Measurements from ENCODE around the gene CGB3. TPM values are rescaled to one million over a fixed set of nuclear protein-coding genes. Genes with fewer than 3 reads are reported as not detected.
"Not testable (repeated sequence)": the region's sequence is repeated elsewhere in the genome, so short reads cannot be mapped to it uniquely, and the experiment has no call there.

CGB3 gene
- total and polyA plus RNA-seq, 2 donors (not counting 1 experiment from before 2014, with no cell fraction given): not detected

- H3K4me3 ChIP-seq (replicated peaks in 1 of 4; ENCODE audit: control extremely low read depth in 1 of 4, insufficient read depth in 1 of 4, low read depth in 3 of 4, low read length in 4 of 4); H3K9ac ChIP-seq (ENCODE audit: insufficient read depth, low read length); H4K20me1 ChIP-seq (ENCODE audit: control insufficient read depth, extremely low read depth, insufficient read depth, low read length); H3K9me3 ChIP-seq (ENCODE audit: control insufficient read depth, insufficient read depth, low read depth, low read length); H2AFZ ChIP-seq (ENCODE audit: low read length); H3K27me3 ChIP-seq (ENCODE audit: control insufficient read depth, insufficient read depth, low read length); H3K79me2 ChIP-seq (ENCODE audit: control insufficient read depth, insufficient read depth, low read length); H3K4me2 ChIP-seq (ENCODE audit: extremely low read depth, insufficient read depth, low read length); H3K4me1 ChIP-seq (ENCODE audit: control insufficient read depth, extremely low read depth, insufficient read depth, low read length); H3K27ac ChIP-seq (ENCODE audit: insufficient read depth, low read length); H3K36me3 ChIP-seq (ENCODE audit: control insufficient read depth, insufficient read depth, low read length): not testable (repeated sequence)
- DNase-seq (ENCODE audit: low read depth in 2 of 2): peak in 1 of 2 donors; percentile 87
Observed at GRCh38 chr19:49038557-49039276, 14.6 kb upstream of the CGB3 start.

GRCh38 chr19:49038111-49038510, 14.0 kb upstream of the CGB3 start:
- H3K27ac ChIP-seq (ENCODE audit: insufficient read depth, low read length): not testable (repeated sequence)

GRCh38 chr19:49036815-49037214, 12.7 kb upstream of the CGB3 start, which contains the start of gene CGB1:
CGB1 (minus strand) TSS chr19:49036895; CDS start chr19:49036711, 184 bp downstream.
- not testable (repeated sequence) for DNase-seq (ENCODE audit: low read depth in 2 of 2); H3K4me3 ChIP-seq (replicated peaks in 1 of 4; ENCODE audit: control extremely low read depth in 1 of 4, insufficient read depth in 1 of 4, low read depth in 3 of 4, low read length in 4 of 4); H3K4me1 ChIP-seq (ENCODE audit: control insufficient read depth, extremely low read depth, insufficient read depth, low read length); H3K27ac ChIP-seq (ENCODE audit: insufficient read depth, low read length); H4K20me1 ChIP-seq (ENCODE audit: control insufficient read depth, extremely low read depth, insufficient read depth, low read length); H3K4me2 ChIP-seq (ENCODE audit: extremely low read depth, insufficient read depth, low read length); H2AFZ ChIP-seq (ENCODE audit: low read length); H3K9ac ChIP-seq (ENCODE audit: insufficient read depth, low read length); H3K36me3 ChIP-seq (ENCODE audit: control insufficient read depth, insufficient read depth, low read length); H3K27me3 ChIP-seq (ENCODE audit: control insufficient read depth, insufficient read depth, low read length); H3K79me2 ChIP-seq (ENCODE audit: control insufficient read depth, insufficient read depth, low read length); H3K9me3 ChIP-seq (ENCODE audit: control insufficient read depth, insufficient read depth, low read depth, low read length)
- peak; percentile 15 to 39 for TF ChIP-seq CTCF (conservative IDR thresholded peaks at IDR 0.05 in 1 of 2, IDR thresholded peaks at IDR 0.05 in 1 of 2; ENCODE audit: low read depth in 1 of 2, low read length in 2 of 2)

More at GRCh38 chr19:49038111-49038510, 14.0 kb upstream of the CGB3 start:
- H3K36me3 ChIP-seq (ENCODE audit: control insufficient read depth, insufficient read depth, low read length); H2AFZ ChIP-seq (ENCODE audit: low read length); H3K9me3 ChIP-seq (ENCODE audit: control insufficient read depth, insufficient read depth, low read depth, low read length); H4K20me1 ChIP-seq (ENCODE audit: control insufficient read depth, extremely low read depth, insufficient read depth, low read length); H3K79me2 ChIP-seq (ENCODE audit: control insufficient read depth, insufficient read depth, low read length); H3K9ac ChIP-seq (ENCODE audit: insufficient read depth, low read length); H3K4me1 ChIP-seq (ENCODE audit: control insufficient read depth, extremely low read depth, insufficient read depth, low read length); DNase-seq (ENCODE audit: low read depth in 2 of 2); H3K27me3 ChIP-seq (ENCODE audit: control insufficient read depth, insufficient read depth, low read length); H3K4me3 ChIP-seq (replicated peaks in 1 of 4; ENCODE audit: control extremely low read depth in 1 of 4, insufficient read depth in 1 of 4, low read depth in 3 of 4, low read length in 4 of 4); H3K4me2 ChIP-seq (ENCODE audit: extremely low read depth, insufficient read depth, low read length): not testable (repeated sequence)

GRCh38 chr19:49031642-49032301, 7.6 kb upstream of the CGB3 start, which contains the start of gene CGB2:
CGB2 (plus strand) TSS chr19:49031890; CDS start chr19:49032096, 206 bp downstream.
- H2AFZ ChIP-seq (ENCODE audit: low read length); H3K79me2 ChIP-seq (ENCODE audit: control insufficient read depth, insufficient read depth, low read length); H3K9me3 ChIP-seq (ENCODE audit: control insufficient read depth, insufficient read depth, low read depth, low read length); DNase-seq (ENCODE audit: low read depth in 2 of 2); H3K4me2 ChIP-seq (ENCODE audit: extremely low read depth, insufficient read depth, low read length); H3K27me3 ChIP-seq (ENCODE audit: control insufficient read depth, insufficient read depth, low read length); H3K9ac ChIP-seq (ENCODE audit: insufficient read depth, low read length); H4K20me1 ChIP-seq (ENCODE audit: control insufficient read depth, extremely low read depth, insufficient read depth, low read length); H3K36me3 ChIP-seq (ENCODE audit: control insufficient read depth, insufficient read depth, low read length); H3K4me3 ChIP-seq (replicated peaks in 1 of 4; ENCODE audit: control extremely low read depth in 1 of 4, insufficient read depth in 1 of 4, low read depth in 3 of 4, low read length in 4 of 4); H3K4me1 ChIP-seq (ENCODE audit: control insufficient read depth, extremely low read depth, insufficient read depth, low read length); H3K27ac ChIP-seq (ENCODE audit: insufficient read depth, low read length): not testable (repeated sequence)
- TF ChIP-seq CTCF (conservative IDR thresholded peaks at IDR 0.05 in 1 of 2, IDR thresholded peaks at IDR 0.05 in 1 of 2; ENCODE audit: low read depth in 1 of 2, low read length in 2 of 2): peak in 1 of 2 donors; percentile 23

- not testable (repeated sequence) for H3K4me3 ChIP-seq (replicated peaks in 1 of 4; ENCODE audit: control extremely low read depth in 1 of 4, insufficient read depth in 1 of 4, low read depth in 3 of 4, low read length in 4 of 4); DNase-seq (ENCODE audit: low read depth in 2 of 2); H4K20me1 ChIP-seq (ENCODE audit: control insufficient read depth, extremely low read depth, insufficient read depth, low read length); H3K79me2 ChIP-seq (ENCODE audit: control insufficient read depth, insufficient read depth, low read length); H3K27ac ChIP-seq (ENCODE audit: insufficient read depth, low read length); H3K36me3 ChIP-seq (ENCODE audit: control insufficient read depth, insufficient read depth, low read length); H3K9me3 ChIP-seq (ENCODE audit: control insufficient read depth, insufficient read depth, low read depth, low read length); H3K4me2 ChIP-seq (ENCODE audit: extremely low read depth, insufficient read depth, low read length); H2AFZ ChIP-seq (ENCODE audit: low read length); H3K27me3 ChIP-seq (ENCODE audit: control insufficient read depth, insufficient read depth, low read length); H3K4me1 ChIP-seq (ENCODE audit: control insufficient read depth, extremely low read depth, insufficient read depth, low read length); H3K9ac ChIP-seq (ENCODE audit: insufficient read depth, low read length)
Observed at GRCh38 chr19:49030323-49030722, 6.2 kb upstream of the CGB3 start.
